GM21723 (cell line): ENCODE results near the gene WNT2B.
"Not testable (repeated sequence)": the region's sequence is repeated elsewhere in the genome, so short reads cannot be mapped to it uniquely, and the experiment has no call there.

Experiments used
- ATAC-seq: cut with Tn5 transposase; IDR thresholded peaks from one replicate; pipeline ENCODE4 v1.9.1; 2021; ENCODE audit warnings: mild to moderate bottlenecking, moderate library complexity; ENCODE audit not compliant: unreplicated experiment

WNT2B gene

GRCh38 chr1:112508278-112509004 is at the start of gene WNT2B:
Gene WNT2B, plus strand, starts transcription at chr1:112508965. Its CDS starts 298 bp downstream, at chr1:112509263.
- peak; percentile 62 for ATAC-seq

- ATAC-seq, result no peak
Measured at GRCh38 chr1:112460615-112461014, 48.1 kb upstream of the WNT2B start.

- ATAC-seq, result no peak
Measured at GRCh38 chr1:112461200-112461871, 47.4 kb upstream of the WNT2B start.

- ATAC-seq, result no peak
Measured at GRCh38 chr1:112462953-112463279, 45.8 kb upstream of the WNT2B start.

- no peak for ATAC-seq
Measured at GRCh38 chr1:112464501-112464900, 44.3 kb upstream of the WNT2B start.

GRCh38 chr1:112465122-112465521 is 43.6 kb upstream of the WNT2B start:
- no peak for ATAC-seq

GRCh38 chr1:112466078-112466660 is 42.6 kb upstream of the WNT2B start:
- ATAC-seq, result peak; percentile 99

GRCh38 chr1:112470324-112470723 is 38.4 kb upstream of the WNT2B start:
- not testable (repeated sequence) for ATAC-seq

GRCh38 chr1:112470966-112471365 is 37.8 kb upstream of the WNT2B start:
- no peak for ATAC-seq

GRCh38 chr1:112472142-112472541 is 36.6 kb upstream of the WNT2B start:
- no peak for ATAC-seq

GRCh38 chr1:112477550-112477949 is 31.2 kb upstream of the WNT2B start:
- no peak for ATAC-seq

- ATAC-seq, result no peak
Measured at GRCh38 chr1:112478314-112478713, 30.5 kb upstream of the WNT2B start.

GRCh38 chr1:112486063-112486462 is 22.7 kb upstream of the WNT2B start:
- not testable (repeated sequence) for ATAC-seq

- ATAC-seq, result not testable (repeated sequence)
Measured at GRCh38 chr1:112487686-112488085, 21.1 kb upstream of the WNT2B start.

GRCh38 chr1:112488141-112488540 is 20.6 kb upstream of the WNT2B start:
- no peak for ATAC-seq

GRCh38 chr1:112492076-112492475 is 16.7 kb upstream of the WNT2B start:
- ATAC-seq, result no peak

GRCh38 chr1:112493351-112493750 is 15.4 kb upstream of the WNT2B start:
- no peak for ATAC-seq

- ATAC-seq, result no peak
Measured at GRCh38 chr1:112496290-112496689, 12.5 kb upstream of the WNT2B start.

GRCh38 chr1:112501810-112502641 is 6.7 kb upstream of the WNT2B start:
- ATAC-seq, result no peak

GRCh38 chr1:112502826-112503225 is 5.9 kb upstream of the WNT2B start:
- no peak for ATAC-seq

- no peak for ATAC-seq
Measured at GRCh38 chr1:112504001-112504660, 4.6 kb upstream of the WNT2B start.
